HG03108 (cell line): ENCODE data around the gene SLC25A33.

Experiments used
- ATAC-seq: cut with Tn5 transposase; IDR thresholded peaks from one replicate; pipeline ENCODE4 v1.9.1; 2021; ENCODE audit warnings: moderate library complexity; ENCODE audit not compliant: unreplicated experiment

The SLC25A33 gene

DNA sequence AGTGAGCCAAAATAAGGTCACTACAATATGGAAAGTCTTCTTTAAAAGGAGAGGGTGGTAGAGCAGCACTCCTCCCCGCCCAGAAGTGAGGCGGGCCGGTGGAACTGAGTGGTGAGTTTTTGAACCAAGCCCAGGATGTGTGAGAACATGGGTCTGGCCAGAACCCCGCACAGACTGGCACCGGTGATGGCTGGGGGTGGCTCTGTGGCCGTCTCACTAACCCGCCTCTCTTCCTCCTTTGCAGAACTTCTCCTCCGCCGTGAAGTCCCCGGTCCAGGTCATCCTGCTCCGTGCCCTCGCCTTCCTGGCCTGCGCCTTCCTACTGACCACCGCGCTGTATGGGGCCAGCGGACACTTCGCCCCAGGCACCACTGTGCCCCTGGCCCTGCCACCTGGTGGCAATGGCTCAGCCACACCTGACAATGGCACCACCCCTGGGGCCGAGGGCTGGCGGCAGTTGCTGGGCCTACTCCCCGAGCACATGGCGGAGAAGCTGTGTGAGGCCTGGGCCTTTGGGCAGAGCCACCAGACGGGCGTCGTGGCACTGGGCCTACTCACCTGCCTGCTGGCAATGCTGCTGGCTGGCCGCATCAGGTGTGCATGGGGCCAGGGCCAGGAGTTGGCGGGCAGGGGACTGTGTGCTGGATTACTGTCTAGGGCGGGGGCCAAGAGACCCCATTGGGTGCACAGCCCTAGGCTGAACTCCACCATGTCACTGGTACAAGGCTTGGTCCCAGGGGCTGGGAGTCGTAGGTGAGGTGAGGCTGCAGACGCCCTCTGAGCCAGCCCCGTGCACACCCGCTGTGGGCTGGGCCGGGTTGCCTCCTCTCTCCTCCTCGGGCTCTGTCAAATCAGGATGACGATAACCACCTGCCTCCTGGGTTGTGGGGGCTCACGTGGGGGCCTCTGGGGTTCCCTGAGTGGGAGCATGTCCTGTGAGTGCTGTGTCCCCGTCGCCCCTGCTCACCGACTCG, 61.9 kb downstream of the SLC25A33 start:
- no peak for ATAC-seq

DNA sequence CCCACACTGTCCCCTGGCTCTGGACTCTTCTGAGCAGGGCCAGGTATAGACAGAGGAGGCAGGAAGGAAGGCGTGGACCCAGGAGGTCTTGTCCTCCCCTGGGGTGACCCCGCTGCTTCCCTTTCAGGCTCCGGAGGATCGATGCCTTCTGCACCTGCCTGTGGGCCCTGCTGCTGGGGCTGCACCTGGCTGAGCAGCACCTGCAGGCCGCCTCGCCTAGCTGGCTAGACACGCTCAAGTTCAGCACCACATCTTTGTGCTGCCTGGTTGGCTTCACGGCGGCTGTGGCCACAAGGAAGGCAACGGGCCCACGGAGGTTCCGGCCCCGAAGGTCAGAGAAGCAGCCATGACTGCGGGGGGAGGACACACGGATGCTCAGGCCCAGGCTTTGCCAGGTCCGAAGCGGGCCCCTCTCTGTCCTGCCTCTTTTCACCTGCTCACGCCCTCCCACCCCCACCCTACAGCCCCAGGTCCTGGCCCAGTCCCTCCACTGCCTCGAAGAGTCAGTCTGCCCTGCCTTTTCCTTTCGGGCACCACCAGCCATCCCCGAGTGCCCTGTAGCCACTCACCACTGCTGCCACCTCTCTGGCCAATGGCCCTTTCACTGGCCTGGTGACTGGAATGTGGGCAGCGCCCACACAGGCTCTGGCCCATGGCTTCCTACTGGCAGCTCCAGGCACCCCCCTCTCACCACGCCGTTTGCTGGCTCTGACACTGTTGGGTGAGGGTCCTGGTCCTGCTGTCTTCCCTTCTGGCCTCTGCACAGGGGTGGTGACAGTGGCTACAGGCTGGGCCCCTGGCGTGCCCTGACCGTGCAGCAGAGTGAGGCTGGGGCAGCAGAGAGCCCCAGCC, 62.9 kb downstream of the SLC25A33 start:
- ATAC-seq, result no peak

DNA sequence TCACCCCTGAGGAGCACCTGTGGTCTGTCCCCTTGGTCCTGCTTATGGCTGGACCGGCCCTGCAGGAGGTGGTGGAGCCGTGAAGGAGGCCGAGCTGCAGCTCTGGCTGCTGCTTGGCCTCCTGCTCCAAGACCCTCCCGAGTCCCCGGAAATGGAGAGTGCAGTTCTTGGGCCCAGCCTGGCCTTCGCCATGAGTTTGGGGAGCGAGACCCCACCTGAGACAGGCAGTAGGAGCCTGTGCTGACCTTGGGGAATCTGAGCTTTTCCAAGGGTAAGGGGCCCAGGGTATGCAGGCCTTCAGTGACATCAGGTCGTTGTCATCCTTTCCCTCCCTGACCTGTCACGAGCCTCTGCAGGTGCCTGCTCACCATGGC, 63.5 kb downstream of the SLC25A33 start:
- ATAC-seq, result no peak

DNA sequence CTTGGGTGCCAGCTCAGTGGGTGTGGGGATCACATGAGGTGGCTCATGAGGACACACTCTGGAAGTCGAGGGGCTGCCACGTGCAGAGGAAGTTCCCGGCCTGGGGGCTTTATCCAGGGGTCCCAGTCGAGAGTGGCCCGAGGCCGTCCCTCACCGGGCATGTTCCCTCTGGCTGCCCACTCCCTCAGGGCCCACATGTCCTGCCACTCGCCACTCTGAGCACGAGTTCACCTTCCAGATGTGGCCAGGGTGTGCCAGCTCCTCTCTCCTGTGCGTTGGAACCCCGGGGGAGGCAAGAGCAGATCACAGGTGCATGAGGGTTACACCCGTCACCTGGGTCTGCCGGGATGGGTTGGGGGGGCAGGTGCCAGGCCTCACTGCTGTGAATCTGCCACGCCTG, 64.0 kb downstream of the SLC25A33 start:
- ATAC-seq, result no peak

DNA sequence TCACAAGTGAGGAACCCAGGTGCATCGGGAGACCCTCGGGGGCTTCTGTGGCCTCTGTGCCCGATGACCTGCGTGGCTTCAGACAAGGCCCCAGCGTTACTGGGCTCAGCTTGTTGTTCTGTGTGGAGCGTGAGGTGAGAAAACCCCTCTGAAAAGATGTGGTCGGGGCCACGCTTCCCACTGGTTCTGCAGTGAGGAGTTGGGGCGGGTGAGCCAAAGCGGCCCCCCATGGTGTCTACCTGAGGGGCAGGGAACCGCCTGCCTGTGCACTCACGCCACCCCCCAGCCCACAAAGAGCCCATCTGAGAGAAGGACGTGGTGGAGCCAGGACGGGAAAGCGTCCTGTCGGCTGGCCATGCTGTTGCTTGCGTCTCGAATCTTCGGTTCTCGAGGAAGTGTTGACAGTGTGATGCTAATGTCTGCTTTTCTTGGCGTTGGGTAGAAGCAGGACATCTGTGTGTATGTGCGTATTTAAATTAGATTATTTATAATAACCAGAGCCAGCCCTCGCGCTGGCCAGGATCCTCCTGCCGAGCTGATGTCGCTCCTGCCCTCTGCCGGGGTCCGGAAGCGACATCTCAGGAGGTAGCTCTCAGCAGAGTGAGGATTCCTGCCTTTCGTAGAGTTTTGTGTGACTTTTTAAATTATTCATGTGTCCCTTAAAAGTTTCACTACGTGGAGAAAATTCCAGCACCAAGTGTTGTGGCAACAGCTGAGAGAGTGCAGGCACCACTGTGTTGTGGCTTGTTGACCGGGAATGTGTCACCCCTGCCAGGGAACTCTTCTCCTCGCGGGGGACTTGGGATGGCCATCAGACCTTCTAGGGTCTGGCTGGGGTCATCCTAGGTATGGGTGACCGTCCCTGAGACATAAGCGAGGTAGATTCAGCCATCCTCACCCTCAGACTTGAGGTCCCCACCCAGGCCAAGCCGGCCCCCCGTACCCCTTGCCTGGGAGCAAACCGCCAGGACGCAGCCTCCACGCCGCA, 64.8 kb downstream of the SLC25A33 start:
- no peak for ATAC-seq

DNA sequence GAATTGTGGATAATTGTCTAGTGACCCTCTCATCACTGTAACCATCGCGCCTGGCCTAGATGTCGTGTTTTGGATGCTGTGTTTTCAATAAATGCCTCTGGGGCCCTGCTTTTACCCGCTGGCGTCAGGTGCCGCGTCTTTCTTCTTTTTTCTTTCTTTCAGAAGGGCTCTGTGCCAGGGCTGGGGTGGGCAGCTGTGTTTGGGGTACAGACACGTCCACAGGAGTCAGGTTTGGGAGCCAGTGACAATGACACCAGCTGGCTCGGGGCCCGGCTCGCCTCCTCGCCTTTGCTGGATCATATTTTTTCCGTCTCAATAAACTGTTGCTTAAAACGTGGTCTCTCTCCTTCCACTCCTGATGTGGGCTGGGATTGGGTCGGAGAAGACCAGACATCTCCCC, 65.6 kb downstream of the SLC25A33 start:
- no peak for ATAC-seq

DNA sequence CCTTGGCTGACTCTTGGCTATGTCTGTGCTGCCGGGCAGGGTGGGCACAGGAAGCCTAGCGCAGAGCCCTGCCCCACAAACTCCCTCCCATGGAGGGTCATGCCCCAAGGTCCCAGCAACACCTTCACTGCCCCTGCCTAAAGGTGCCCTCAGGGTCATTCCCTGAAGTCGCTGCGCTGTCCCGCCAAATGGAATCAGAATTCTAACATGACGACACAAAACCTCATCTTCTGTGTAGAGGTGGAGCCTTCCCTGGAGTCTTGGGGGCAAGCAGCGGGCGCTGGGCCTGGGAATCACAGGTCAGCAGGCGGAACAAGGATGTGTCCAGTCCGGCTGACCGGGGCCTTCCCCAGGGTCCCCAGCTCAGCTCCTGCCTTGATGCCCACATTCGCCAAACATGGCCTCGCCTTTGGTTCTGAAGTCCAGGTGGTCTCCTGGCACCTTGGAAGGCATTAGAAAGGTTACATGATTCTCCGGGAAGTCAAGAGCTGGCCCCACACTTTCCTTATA, 66.7 kb downstream of the SLC25A33 start:
- ATAC-seq, result no peak

DNA sequence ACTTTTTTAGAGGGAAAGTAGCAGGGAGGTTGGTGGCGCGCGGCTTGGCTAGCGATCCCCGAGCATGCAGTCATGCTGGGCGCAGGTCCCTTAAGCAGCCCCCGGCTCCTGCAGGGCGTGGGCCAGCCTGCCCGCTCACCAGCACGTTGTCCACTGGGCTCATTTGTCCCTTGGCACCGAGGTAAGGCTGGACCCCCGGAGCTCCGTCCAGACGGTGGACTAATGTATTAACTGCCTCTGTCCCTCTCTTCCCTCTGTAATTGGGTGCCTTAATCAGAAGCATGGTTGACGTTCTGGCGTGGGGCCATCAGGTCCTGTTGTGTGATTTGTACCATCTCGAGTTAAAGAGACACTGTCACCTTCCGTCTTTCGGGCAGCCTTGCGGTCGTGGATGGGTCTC, 67.2 kb downstream of the SLC25A33 start:
- no peak for ATAC-seq

DNA sequence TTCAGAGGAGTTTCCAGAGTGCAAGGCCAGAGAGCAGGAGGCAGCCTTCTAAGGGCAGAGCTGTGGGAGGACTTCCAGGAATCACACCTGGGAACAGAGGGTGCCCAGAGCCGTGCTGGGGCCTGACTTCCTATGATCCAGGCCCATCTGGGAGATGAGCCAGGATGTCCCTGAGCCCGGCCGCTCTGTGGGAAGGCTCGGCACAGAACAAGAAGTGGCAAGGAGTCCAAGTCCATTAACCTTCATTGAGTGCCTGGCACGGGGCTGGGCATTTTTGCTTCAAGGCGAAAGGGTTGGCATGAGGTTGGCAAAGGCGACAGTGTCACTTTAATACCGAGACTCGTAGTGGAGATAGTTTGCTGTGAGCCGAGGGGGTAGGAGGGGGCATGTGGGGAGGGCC, 67.7 kb downstream of the SLC25A33 start:
- no peak for ATAC-seq

DNA sequence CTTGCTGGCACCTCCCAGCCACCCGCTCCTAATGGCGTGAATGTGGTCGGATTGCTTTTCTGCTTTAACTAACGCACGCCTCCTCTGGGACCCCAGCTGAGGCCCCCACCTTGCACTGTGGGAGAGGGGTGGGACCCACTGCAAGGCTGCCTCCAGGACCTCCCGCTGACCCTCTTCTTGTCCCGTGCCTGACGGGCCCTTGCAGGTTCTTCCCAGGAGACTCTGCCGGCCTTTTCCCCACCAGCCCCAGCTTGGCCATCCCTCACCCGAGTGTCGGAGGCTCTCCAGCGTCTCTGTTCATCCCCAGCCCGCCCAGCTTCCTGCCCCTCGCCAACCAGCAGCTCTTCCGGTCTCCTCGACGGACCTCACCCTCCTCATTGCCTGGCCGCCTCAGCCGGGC, 68.1 kb downstream of the SLC25A33 start:
- no peak for ATAC-seq

DNA sequence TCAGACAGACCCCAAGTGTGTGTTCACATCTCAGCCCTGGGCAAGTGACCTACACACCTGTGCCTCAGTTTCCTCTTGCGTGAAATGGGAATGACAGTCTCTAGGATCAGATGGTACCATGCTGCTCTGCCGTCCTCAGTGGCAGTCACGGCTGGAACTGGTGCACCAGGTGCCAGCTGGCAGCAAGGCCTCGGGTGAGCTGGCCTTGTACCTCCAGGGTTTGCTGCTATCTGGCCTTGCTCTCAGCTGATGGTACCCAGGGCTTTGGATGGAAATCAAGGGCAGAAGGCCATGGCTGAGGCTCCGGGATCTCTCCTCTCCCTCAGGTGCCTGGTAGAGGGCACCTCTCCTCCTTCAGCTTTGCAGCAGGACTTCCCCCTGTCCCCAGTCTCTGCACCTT, 70.7 kb downstream of the SLC25A33 start:
- ATAC-seq, result no peak

DNA sequence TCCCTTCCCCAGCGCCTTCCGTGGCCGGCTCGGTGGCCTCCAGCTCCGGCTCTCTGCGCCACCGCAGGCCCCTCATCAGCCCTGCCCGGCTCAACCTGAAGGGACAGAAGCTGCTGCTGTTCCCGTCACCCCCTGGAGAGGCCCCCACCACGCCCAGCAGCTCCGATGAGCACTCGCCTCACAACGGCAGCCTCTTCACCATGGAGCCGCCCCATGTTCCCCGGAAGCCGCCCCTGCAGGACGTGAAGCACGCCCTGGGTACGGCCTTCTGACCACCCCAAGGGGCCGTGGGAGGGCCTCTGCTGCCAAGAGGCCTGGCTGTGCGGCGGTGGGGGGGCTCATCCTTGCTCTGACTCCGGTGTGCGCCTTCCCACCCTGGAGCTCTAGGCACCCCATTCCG, 71.3 kb downstream of the SLC25A33 start:
- no peak for ATAC-seq

DNA sequence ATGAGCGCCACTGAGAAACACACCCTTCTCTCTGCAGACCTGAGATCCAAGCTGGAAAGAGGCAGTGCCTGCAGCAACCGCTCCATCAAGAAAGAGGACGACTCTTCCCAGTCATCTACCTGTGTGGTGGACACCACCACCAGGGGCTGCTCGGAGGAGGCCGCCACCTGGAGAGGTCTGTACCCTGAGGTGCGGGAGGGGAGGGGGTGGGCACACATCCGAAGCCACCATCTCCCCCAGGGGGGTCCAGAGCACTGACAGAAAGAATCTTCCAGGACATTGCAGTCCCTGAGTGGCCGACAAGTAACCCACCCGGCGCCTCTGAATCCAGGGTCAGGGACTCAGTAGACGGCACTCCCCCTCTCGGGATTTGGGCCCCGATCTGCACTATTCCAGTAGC, 72.5 kb downstream of the SLC25A33 start:
- no peak for ATAC-seq

DNA sequence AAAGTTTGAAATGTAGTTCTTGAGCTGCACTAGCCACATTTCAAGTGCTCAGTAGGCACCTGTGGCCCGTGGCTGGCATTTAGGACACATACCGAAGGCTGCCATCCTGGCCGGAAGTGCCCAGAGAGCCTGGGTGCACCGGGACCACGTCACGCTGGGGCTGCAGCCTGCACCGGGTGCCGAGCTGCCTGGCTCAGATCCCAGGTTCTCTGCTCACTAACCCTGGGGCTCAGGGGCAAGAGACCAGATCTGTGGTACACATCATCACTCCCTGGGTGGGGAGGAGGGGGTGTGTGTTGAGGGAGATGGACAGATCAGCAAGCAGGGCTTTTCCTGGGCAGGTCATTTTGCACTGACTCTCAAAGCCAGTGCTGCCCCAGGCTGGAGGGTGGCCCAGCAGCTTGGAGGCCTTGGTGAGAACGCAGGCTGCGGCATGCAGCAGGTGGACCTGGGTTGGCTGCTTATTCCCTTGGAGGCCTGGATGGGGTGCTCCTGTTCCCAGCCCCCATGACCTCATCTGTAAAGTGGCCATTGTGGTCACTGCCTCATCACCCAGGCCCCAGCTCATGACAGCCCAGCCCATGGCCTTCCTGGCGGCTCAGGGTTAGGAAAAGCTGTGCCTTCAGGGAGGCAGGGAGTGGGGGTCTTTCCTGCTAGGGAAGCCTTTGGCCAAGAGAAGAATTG, 73.0 kb downstream of the SLC25A33 start:
- ATAC-seq, result no peak

DNA sequence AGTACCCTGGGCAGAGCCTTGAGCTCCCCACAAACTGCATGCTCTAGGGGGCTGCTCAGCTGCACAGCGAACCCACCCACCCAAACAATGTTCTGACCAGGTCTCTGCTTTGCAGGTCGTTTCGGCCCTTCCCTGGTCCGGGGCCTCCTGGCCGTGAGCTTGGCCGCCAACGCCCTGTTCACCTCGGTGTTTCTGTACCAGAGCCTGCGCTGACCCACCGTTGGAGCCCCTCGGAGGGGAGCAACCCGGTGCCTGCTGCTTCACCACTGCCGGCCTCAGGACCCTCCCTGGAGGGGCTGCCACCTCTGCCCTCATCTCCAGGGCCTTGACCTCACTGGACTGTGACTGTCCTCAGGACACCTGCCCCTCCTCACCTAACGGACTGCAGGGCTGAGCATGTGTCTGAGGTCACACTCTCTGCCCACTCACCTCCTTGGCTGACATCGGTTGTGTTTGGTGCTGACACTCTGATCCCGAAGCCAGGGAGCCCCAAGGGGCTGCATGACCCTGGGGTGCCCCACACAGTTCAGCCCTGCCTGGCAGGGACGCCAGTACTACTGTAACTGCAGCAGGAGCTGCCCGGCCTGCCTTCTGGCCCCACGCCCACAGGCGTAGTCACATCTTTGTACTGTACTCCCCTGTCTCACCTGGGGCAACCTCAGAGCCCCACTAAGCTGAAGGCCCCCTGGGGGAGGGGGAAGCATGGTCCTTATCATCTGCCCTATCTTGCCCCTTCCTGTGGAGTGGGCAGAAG, 73.8 kb downstream of the SLC25A33 start:
- no peak for ATAC-seq

DNA sequence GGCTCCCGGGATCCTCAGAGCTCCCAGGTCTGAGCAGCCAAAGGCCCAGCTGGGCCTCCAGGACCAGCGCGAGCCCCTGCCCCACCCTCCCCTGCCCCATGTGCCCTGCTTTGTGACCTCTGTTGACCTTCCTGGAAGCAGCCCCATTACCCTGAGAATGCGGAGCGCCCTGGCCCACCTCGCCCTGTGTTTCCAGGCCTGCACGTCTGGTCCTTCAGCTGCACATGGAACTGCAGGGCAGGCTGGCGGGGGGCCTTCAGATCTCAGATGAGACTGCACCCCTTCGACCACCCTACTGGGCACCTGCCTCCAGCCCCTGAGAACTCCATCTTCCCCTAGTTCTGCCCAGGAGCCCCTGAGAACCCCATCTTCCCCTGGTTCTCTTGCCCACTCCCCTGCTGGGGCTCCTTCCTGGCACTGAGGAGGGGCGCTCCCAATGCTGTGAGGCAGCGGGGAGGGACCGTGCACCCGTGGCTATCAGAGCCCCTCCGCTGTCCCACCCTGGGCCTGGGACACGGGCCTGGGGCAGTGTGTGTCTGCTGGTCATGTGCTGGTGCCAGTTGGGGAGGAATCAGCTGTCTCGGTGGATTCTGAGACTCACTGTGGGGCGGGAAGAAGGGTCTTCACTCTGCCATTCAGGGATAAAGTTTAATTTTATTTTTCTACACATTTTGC, 74.5 kb downstream of the SLC25A33 start:
- no peak for ATAC-seq

DNA sequence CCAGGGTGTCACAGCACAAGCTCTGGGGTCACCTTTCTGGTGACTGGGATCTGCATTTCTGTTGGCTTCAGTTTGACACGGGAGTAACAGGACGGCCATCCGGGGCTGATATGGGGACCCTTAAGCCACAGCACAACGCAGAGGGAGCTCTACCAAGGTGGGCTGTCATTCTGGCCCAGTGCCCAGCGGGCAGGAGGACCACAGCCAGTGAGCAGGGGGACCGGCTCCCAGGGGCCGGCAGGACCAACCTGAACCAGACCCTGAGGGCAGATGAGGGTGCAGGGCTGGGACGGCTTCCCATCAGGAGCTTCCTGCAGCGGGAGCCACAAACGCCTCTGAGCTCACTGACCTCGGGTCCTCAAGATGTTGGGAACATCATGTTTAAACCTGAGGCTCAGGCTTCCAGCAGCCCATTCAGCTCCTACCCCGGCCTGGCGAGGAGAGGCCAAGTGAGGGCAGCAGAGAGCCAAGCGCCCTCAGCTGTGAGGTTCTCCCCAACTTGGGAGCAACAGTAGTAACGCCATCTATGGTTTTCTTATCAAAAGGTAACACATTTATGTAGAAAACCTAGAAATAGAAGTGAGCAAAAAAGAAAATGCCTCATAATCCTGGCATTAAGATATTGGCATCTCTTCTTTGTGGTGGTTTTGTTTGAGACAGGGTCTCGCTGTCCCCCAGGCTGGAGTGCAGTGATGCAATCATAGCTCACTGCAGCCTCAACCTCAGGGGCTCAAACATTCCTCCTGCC, 76.2 kb downstream of the SLC25A33 start:
- no peak for ATAC-seq
